ENCODE data around the gene PWWP2B.

DNA sequence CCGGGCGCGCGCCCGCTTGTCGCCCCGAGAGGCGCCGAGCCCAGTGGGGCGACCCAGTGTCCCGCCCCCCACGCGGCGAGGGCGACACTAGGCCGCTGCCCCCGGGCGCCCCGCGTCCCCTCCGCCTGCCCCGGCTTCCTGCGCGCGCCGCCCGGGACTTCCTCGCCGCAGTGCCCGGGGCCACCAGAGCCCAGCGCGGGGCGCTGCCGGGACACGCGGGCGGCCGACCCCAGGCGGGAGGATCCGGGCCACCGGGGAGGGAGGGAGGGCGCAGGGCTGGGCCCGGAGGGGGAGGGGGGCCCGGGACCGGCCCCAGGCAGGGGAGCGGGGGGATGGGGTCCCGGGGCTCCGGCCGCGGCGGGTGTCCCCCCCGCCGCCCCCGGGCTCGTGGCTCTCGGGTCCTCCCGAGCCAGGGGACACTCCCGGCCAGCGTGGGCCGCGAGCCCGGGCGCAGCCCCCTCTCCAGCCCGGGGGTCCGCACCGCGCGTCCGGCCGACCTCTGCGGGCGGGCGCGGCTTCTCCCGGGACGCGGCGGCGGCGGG lies 435 bp upstream of the PWWP2B start:
- TF ChIP-seq, protein P1, sequence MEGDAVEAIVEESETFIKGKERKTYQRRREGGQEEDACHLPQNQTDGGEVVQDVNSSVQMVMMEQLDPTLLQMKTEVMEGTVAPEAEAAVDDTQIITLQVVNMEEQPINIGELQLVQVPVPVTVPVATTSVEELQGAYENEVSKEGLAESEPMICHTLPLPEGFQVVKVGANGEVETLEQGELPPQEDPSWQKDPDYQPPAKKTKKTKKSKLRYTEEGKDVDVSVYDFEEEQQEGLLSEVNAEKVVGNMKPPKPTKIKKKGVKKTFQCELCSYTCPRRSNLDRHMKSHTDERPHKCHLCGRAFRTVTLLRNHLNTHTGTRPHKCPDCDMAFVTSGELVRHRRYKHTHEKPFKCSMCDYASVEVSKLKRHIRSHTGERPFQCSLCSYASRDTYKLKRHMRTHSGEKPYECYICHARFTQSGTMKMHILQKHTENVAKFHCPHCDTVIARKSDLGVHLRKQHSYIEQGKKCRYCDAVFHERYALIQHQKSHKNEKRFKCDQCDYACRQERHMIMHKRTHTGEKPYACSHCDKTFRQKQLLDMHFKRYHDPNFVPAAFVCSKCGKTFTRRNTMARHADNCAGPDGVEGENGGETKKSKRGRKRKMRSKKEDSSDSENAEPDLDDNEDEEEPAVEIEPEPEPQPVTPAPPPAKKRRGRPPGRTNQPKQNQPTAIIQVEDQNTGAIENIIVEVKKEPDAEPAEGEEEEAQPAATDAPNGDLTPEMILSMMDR (IDR thresholded peaks at IDR 0.05) = peak; percentile 45 to 68 (median 63)
- TF ChIP-seq POLR2A (IDR thresholded peaks at IDR 0.05; ENCODE audit: low read depth) (no peak), EP300 (IDR thresholded peaks at IDR 0.05) (no peak), POLR2AphosphoS5 (IDR thresholded peaks at IDR 0.05) (no peak)

All from esophagus muscularis mucosa (tissue), 4 donors.